Suprapubic skin (tissue), 4 donors: ENCODE measurements around the gene TMEM271. TPM values are rescaled to one million over a fixed set of nuclear protein-coding genes. Genes with fewer than 3 reads are reported as not detected.
"Not testable (repeated sequence)": the region's sequence is repeated elsewhere in the genome, so short reads cannot be mapped to it uniquely, and the experiment has no call there.

Experiments
- DNase-seq, 2 donors: peaks; one replicate each; pipeline ENCODE4 v3.0.0-alpha.2; 2019; ENCODE audit warnings: low spot score in 2 of 2
- H3K27ac ChIP-seq: fragments of 200-600 bp; sonication (generic); one replicate; pipeline ENCODE4 v1.5.1; 2019
- H3K27me3 ChIP-seq: fragments of 200-600 bp; sonication (generic); one replicate; pipeline ENCODE4 v1.5.1; 2019
- H3K36me3 ChIP-seq: fragments of 200-600 bp; sonication (generic); one replicate; pipeline ENCODE4 v1.5.1; 2019
- H3K4me1 ChIP-seq: fragments of 200-600 bp; sonication (generic); one replicate; pipeline ENCODE4 v1.5.1; 2019
- H3K4me3 ChIP-seq: fragments of 200-600 bp; sonication (generic); one replicate; pipeline ENCODE4 v1.5.1; 2019; ENCODE audit warnings: mild to moderate bottlenecking
- H3K9me3 ChIP-seq: fragments of 200-600 bp; sonication (generic); one replicate; pipeline ENCODE4 v1.5.1; 2019
- EP300 ChIP-seq: sonication (generic); formaldehyde crosslinking; IDR thresholded peaks from one replicate; pipeline ENCODE4 v1.6.1; 2017; ENCODE audit warnings: antibody characterized with exemption
- POLR2A ChIP-seq, 2 donors: fragments of 450-650 bp; IDR thresholded peaks; one replicate each; pipeline ENCODE4 v1.6.1; 2017; ENCODE audit warnings: antibody characterized with exemption in 2 of 2, mild to moderate bottlenecking in 2 of 2, moderate library complexity in 2 of 2
- POLR2AphosphoS5 ChIP-seq, 3 donors: sonication (generic); formaldehyde crosslinking; IDR thresholded peaks; one replicate each; pipeline ENCODE4 v1.6.1; 2017; ENCODE audit warnings: antibody characterized with exemption in 3 of 3
- WGBS: methylation state at CpG from one replicate; pipeline ENCODE4 v1.1.5; 2018; 5-methylcytosine and 5-hydroxymethylcytosine counted together
- total RNA-seq, 4 donors: library from RNA; depleted of rRNA; stranded (reverse); fragments of >200 nt; gene quantifications; one replicate each; pipeline ENCODE4 v1.1.0, GENCODE V29; 2016
- TF ChIP-seq, protein P1 (sequence below), 2 donors: fragments of 200-600 bp in 1 of 2; fragments of 450-650 bp in 1 of 2; sonication (generic) in 1 of 2; IDR thresholded peaks; one replicate each; pipeline ENCODE4 v1.5.1; 2016 to 2019; ENCODE audit warnings: antibody characterized with exemption in 2 of 2, mild to moderate bottlenecking in 1 of 2, moderate library complexity in 1 of 2

The TMEM271 gene
- total RNA-seq, 4 donors from 2014 or later, result 0.40 to 8.7 (median 3.5) TPM

DNA sequence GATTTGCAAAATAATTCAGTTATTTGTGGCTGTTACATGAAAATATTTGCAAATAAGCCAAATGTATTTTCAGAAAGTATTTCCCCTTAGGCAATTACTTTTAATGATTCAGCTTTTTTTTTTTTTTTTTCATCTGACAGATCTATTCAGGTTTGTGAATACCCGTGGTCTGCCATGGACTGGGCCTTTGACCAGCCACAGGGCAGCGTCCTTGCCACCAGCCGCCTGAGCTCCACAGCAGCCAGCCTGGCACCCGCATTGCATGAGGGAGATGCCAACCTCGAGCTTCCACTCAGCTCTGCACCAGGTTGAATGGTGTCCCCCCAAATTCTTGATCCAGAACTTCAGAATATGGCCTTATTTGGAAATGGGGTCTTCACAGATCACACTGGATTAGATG lies 14.7 kb downstream of the TMEM271 start:
- no peak overlapping the region for H3K27ac ChIP-seq
- WGBS, result 65% methylated on average over 5 of the region's 5 CpGs
- H3K9me3 ChIP-seq, result no peaks in the 10 kb centered on the region
- H3K4me1 ChIP-seq, result peaks cover 12% of the 10 kb centered on the region
- TF ChIP-seq POLR2A (IDR thresholded peaks at IDR 0.05) (no peak), EP300 (no peak), POLR2AphosphoS5 (IDR thresholded peaks at IDR 0.05) (no peak)
- TF ChIP-seq, protein P1, sequence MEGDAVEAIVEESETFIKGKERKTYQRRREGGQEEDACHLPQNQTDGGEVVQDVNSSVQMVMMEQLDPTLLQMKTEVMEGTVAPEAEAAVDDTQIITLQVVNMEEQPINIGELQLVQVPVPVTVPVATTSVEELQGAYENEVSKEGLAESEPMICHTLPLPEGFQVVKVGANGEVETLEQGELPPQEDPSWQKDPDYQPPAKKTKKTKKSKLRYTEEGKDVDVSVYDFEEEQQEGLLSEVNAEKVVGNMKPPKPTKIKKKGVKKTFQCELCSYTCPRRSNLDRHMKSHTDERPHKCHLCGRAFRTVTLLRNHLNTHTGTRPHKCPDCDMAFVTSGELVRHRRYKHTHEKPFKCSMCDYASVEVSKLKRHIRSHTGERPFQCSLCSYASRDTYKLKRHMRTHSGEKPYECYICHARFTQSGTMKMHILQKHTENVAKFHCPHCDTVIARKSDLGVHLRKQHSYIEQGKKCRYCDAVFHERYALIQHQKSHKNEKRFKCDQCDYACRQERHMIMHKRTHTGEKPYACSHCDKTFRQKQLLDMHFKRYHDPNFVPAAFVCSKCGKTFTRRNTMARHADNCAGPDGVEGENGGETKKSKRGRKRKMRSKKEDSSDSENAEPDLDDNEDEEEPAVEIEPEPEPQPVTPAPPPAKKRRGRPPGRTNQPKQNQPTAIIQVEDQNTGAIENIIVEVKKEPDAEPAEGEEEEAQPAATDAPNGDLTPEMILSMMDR (IDR thresholded peaks at IDR 0.05), result no peak
- H3K4me3 ChIP-seq, result no peak overlapping the region
- no peak for DNase-seq
- H3K36me3 ChIP-seq, result no peaks in the 10 kb centered on the region
- H3K27me3 ChIP-seq, result no peaks in the 10 kb centered on the region

DNA sequence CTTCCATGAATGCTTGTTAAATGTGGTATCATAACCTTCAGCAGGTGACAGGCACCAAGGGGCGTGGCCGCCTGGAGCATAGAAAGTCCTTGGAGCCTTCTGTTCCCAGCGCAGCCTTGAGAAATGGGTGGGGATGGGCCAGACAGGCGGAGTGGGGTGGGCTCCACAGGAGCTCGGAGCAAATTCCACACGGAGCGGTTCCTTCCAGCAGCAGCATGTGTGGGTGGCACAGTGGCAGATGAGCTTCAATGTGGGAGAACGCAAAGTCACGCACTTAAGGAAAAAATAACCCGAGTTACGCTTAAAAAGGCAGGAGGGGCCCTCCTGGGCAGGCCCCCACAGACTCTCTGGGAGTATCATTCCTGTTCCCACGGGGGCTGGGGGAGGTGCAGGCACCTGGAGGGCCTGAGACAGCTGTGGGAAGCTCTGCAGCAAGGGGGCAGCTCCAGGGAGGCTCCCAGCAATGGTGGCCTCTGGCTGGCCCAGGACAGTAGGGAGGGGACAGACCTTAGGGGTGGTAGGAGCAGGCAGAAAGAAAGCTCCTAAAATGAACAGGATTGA lies 15.3 kb downstream of the TMEM271 start:
- Histone ChIP-seq H3K27me3 (no peaks in the 10 kb centered on the region), H3K4me3 (no peak overlapping the region), H3K9me3 (no peaks in the 10 kb centered on the region), H3K27ac (no peak overlapping the region), H3K36me3 (no peaks in the 10 kb centered on the region), H3K4me1 (peaks cover 12% of the 10 kb centered on the region)
- WGBS, result 60% methylated on average over 12 of the region's 12 CpGs
- DNase-seq, result no peak
- TF ChIP-seq POLR2A (IDR thresholded peaks at IDR 0.05), result no peak

DNA sequence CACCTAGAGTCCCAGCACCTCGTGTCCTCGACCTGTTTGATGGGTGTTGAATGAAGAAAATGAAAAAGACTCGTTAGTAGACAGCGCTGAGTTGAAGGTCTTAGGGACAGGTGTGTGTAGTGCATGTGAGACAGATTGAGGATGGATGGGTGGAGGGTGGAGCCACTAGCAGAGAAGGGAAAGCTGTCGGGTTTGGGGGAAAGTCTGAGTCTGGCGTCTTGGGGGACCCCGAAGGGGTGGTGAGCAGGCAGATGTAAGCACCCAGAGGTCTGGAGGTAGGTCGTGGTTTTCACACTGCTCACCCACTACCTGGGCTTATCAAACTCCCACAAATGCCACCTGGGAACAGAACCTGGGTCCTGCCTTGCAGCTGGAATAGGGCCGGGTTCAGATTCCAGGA lies 16.0 kb downstream of the TMEM271 start:
- H3K27me3 ChIP-seq, result no peaks in the 10 kb centered on the region
- H3K36me3 ChIP-seq, result no peaks in the 10 kb centered on the region
- TF ChIP-seq POLR2AphosphoS5 (IDR thresholded peaks at IDR 0.05), result no peak
- TF ChIP-seq, protein P1 (IDR thresholded peaks at IDR 0.05), result no peak
- TF ChIP-seq EP300, result no peak
- TF ChIP-seq POLR2A (IDR thresholded peaks at IDR 0.05), result no peak
- 80% methylated on average over 9 of the region's 9 CpGs for WGBS
- H3K27ac ChIP-seq, result no peak overlapping the region
- DNase-seq, result no peak
- H3K4me1 ChIP-seq, result peaks cover 12% of the 10 kb centered on the region
- no peaks in the 10 kb centered on the region for H3K9me3 ChIP-seq
- H3K4me3 ChIP-seq, result no peak overlapping the region

- TF ChIP-seq POLR2AphosphoS5 (IDR thresholded peaks at IDR 0.05), result no peak
- no peak for TF ChIP-seq EP300
- no peak for TF ChIP-seq POLR2A (IDR thresholded peaks at IDR 0.05)
- TF ChIP-seq, protein P1 (IDR thresholded peaks at IDR 0.05), result no peak
- H3K9me3 ChIP-seq, result no peaks in the 10 kb centered on the region
- H3K27ac ChIP-seq, result no peak overlapping the region
- WGBS, result 87% methylated on average over 9 of the region's 14 CpGs
- DNase-seq, result no peak
- no peaks in the 10 kb centered on the region for H3K36me3 ChIP-seq
- H3K4me1 ChIP-seq, result peaks cover 7% of the 10 kb centered on the region
- H3K27me3 ChIP-seq, result no peaks in the 10 kb centered on the region
- H3K4me3 ChIP-seq, result no peak overlapping the region
Observed at GRCh38 chr4:555566-556275, 20.4 kb downstream of the TMEM271 start.

DNA sequence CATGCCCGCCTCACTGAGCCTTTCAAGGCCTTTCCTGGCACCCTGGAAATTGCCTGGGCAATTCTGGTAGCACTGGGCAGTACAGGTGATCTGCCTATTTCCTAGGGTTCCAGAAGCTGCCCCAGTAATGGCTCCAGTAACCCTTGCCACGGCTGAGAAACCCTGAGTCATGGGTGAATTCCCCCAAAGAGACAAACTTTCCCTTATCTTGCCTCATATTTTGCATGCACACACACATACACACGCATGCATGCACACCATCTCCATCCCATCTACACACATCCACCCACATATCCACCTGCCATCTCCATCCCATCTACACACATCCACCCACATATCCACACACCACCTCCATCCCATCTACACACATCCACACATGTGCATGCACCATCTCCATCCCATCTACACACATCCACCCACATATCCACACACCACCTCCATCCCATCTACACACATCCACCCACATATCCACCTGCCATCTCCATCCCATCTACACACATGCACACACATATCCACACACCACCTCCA lies 21.2 kb downstream of the TMEM271 start:
- not testable (repeated sequence) for H3K27me3 ChIP-seq, DNase-seq, H3K4me3 ChIP-seq, H3K9me3 ChIP-seq, H3K36me3 ChIP-seq, H3K27ac ChIP-seq, H3K4me1 ChIP-seq
- WGBS, result 77% methylated on average over 3 of the region's 3 CpGs

- 51% methylated on average over 5 of the region's 5 CpGs for WGBS
- no peak for DNase-seq
- H3K4me3 ChIP-seq, result no peak overlapping the region
Observed at GRCh38 chr4:552019-552418, 24.1 kb downstream of the TMEM271 start.

DNA sequence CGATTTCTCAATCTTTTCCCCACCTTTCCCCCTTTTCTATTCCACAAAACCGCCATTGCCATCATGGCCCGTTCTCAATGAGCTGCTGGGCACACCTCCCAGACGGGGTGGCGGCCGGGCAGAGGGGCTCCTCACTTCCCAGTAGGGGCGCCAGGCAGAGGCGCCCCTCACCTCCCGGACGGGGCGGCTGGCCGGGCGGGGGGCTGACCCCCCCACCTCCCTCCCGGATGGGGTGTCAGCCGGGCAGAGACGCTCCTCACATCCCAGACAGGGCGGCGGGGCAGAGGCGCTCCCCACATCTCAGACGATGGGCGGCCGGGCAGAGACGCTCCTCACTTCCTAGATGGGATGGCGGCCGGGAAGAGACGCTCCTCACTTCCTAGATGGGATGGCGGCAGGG lies 25.8 kb downstream of the TMEM271 start:
- 93% methylated on average over 7 of the region's 27 CpGs for WGBS
- H3K27ac ChIP-seq, H3K36me3 ChIP-seq, H3K4me3 ChIP-seq, H3K4me1 ChIP-seq, H3K9me3 ChIP-seq, DNase-seq, H3K27me3 ChIP-seq: not testable (repeated sequence)

More at GRCh38 chr4:552019-552418, 24.1 kb downstream of the TMEM271 start:
- H3K9me3 ChIP-seq, result no peaks in the 10 kb centered on the region
- H3K4me1 ChIP-seq, result no peaks in the 10 kb centered on the region
- TF ChIP-seq EP300, result no peak
- TF ChIP-seq POLR2AphosphoS5 (IDR thresholded peaks at IDR 0.05), result no peak
- TF ChIP-seq, protein P1 (IDR thresholded peaks at IDR 0.05), result no peak
- no peak for TF ChIP-seq POLR2A (IDR thresholded peaks at IDR 0.05)
- no peaks in the 10 kb centered on the region for H3K27me3 ChIP-seq
- no peak overlapping the region for H3K27ac ChIP-seq
- no peaks in the 10 kb centered on the region for H3K36me3 ChIP-seq
